HG03342 (cell line): ENCODE results near the gene LARGE1.

Experiments used
- ATAC-seq: cut with Tn5 transposase; IDR thresholded peaks from one replicate; pipeline ENCODE4 v1.9.1; 2021; ENCODE audit warnings: mild to moderate bottlenecking, moderate library complexity; ENCODE audit not compliant: unreplicated experiment

The LARGE1 gene

GRCh38 chr22:33781411-33781810 lies 138.9 kb downstream of the LARGE1 start:
- no peak for ATAC-seq

GRCh38 chr22:33780531-33781136 lies 139.6 kb downstream of the LARGE1 start:
- ATAC-seq = no peak

GRCh38 chr22:33779243-33779642 lies 141.0 kb downstream of the LARGE1 start:
- ATAC-seq = no peak

- ATAC-seq = no peak
These were observed 143.8 kb downstream of the LARGE1 start for GRCh38 chr22:33776491-33776890.

- ATAC-seq = no peak
These were observed 145.5 kb downstream of the LARGE1 start for GRCh38 chr22:33774781-33775180.

GRCh38 chr22:33772745-33773144 lies 147.5 kb downstream of the LARGE1 start:
- no peak for ATAC-seq

GRCh38 chr22:33771136-33771535 lies 149.1 kb downstream of the LARGE1 start:
- no peak for ATAC-seq

- ATAC-seq = no peak
These were observed 149.6 kb downstream of the LARGE1 start for GRCh38 chr22:33770723-33771122.

- no peak for ATAC-seq
These were observed 154.2 kb downstream of the LARGE1 start for GRCh38 chr22:33766091-33766490.

- no peak for ATAC-seq
These were observed 161.3 kb downstream of the LARGE1 start for GRCh38 chr22:33758961-33759360.

- no peak for ATAC-seq
These were observed 162.3 kb downstream of the LARGE1 start for GRCh38 chr22:33757802-33758483.

GRCh38 chr22:33757041-33757801 lies 163.1 kb downstream of the LARGE1 start:
- no peak for ATAC-seq

- no peak for ATAC-seq
These were observed 163.7 kb downstream of the LARGE1 start for GRCh38 chr22:33756508-33756949.

GRCh38 chr22:33748714-33749113 lies 171.6 kb downstream of the LARGE1 start:
- no peak for ATAC-seq

GRCh38 chr22:33747576-33748180 lies 172.6 kb downstream of the LARGE1 start:
- no peak for ATAC-seq

- no peak for ATAC-seq
These were observed 173.2 kb downstream of the LARGE1 start for GRCh38 chr22:33747029-33747428.

- ATAC-seq = no peak
These were observed 173.8 kb downstream of the LARGE1 start for GRCh38 chr22:33746501-33746928.

GRCh38 chr22:33745501-33745900 lies 174.8 kb downstream of the LARGE1 start:
- ATAC-seq = no peak

- ATAC-seq = no peak
These were observed 176.5 kb downstream of the LARGE1 start for GRCh38 chr22:33743756-33744155.

- ATAC-seq = no peak
These were observed 179.3 kb downstream of the LARGE1 start for GRCh38 chr22:33741025-33741424.

- no peak for ATAC-seq
These were observed 180.8 kb downstream of the LARGE1 start for GRCh38 chr22:33739516-33739915.
